ENCODE results near the gene CFAP206.
A peak's percentile ranks its signal among the peaks of the same experiment; 100 is the strongest.
"Not testable (repeated sequence)": the region's sequence is repeated elsewhere in the genome, so short reads cannot be mapped to it uniquely, and the experiment has no call there.

The CFAP206 gene

DNA sequence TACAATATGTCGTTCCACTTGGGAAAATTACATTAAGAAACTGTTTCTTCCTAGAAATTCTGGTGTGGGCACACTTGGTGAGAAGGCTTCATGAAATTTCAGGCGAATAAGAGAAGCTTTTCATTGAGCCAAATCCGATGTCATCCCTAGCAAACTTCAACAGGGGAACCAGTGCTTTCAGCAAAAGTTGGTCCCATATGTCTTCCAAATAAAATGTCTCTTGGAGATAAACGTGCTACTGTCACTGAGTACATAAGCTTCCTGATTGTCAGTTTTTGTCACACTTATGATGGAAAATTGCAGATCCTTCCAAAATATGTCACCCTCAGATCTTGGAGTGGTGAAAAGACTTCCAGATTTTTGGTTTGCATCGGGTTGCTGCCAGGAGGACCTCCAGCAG is 33.9 kb downstream of the CFAP206 start:
- ATAC-seq (replicated peaks) (no peak), DNase-seq (no peak)
- Mint-ChIP-seq H3K4me1 (ENCODE audit: low read depth in 2 of 2) (no peaks in the 10 kb centered on the region), H3K27me3 (peaks cover 37 to 40% of the 10 kb centered on the region in 2 donors), H3K4me3 (no peak overlapping the region), H3K9me3 (no peaks in the 10 kb centered on the region), H3K27ac (no peak overlapping the region), H3K36me3 (ENCODE audit: insufficient read depth) (no peaks in the 10 kb centered on the region)

DNA sequence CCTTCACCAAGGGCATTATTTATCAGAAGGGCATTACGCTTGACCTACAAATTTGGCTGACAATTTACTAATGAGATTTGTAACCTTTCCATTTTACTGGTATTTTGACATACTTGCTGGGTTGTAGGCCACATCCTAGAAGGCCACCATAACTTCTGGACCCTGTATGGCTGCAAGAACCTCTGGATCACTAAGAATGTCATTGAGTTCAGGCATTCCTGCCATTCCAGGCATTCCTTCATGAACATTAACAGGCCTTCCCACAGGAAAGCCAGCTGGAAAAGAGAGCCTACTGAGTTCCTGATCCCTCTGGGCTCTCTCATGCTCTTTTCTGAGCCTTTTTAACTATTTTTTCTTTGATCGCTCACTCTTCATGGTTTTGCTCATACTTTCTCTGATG is 36.6 kb downstream of the CFAP206 start:
- Mint-ChIP-seq H3K4me1 (ENCODE audit: low read depth in 2 of 2) (no peaks in the 10 kb centered on the region), H3K27me3 (peaks cover 60 to 64% of the 10 kb centered on the region in 2 donors), H3K9me3 (no peaks in the 10 kb centered on the region), H3K36me3 (ENCODE audit: insufficient read depth) (no peaks in the 10 kb centered on the region), H3K4me3 (no peak overlapping the region), H3K27ac (no peak overlapping the region)
- no peak for DNase-seq
- ATAC-seq (replicated peaks) = no peak

- Mint-ChIP-seq H3K27me3 (peaks cover 42 to 48% of the 10 kb centered on the region in 2 donors), H3K4me3 (no peak overlapping the region), H3K36me3 (ENCODE audit: insufficient read depth) (no peaks in the 10 kb centered on the region), H3K4me1 (ENCODE audit: low read depth in 2 of 2) (no peaks in the 10 kb centered on the region), H3K27ac (no peak overlapping the region), H3K9me3 (no peaks in the 10 kb centered on the region)
- ATAC-seq (replicated peaks) (no peak), DNase-seq (no peak)
These were observed 57.3 kb downstream of the CFAP206 start for GRCh38 chr6:87465051-87465450.

DNA sequence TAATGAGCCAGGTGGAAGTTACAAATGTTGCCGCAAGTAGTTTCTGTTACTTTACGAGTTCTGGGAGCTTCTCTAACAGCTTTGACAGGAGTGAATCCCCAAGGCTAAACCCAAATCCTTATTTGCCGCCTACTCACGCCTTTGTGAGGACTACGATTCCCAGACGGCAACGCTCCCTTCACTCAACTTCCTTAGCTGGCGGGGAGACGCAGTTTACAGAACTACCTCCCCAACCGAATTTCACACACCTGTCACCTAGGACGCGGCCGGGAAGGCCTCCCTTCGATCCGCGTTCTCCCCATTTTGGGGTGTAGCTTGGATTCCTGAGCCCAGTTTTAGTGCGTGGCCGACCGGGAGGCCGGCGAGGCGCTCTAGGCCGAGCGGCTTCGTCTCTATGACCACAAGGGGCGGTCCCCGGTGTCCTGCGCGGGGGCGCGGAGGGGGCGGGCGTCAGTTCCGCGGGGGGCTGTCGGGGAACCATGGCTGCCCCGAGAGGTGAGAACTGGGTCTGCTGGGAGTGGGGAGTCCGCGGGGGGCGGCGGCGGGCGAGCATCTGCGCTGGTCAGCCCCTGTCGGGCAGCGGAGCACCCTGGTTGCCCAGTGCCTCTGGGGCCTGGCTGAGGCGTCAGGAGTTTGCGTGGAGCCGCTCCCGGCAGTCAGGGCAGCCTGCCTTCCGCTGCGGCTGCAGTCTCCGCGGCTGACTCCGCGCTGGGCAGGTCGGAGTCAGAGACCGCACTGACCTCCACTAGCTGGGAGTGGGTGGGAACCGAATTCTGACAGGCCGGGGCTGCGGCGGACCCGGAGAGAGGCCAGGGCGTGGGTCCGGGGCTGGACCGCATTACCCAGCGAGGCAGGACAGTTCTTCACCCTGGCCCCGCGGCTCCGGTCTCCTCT is 65.0 kb downstream of the CFAP206 start, which contains the start of gene SLC35A1:
Gene SLC35A1 (plus strand): TSS at position 450 of the 894 bp plus-strand sequence. CDS start 30 bp downstream, at position 480.
- Mint-ChIP-seq H3K9me3 (no peaks in the 10 kb centered on the region), H3K4me1 (ENCODE audit: low read depth in 2 of 2) (peaks cover 9 to 11% of the 10 kb centered on the region in 2 donors), H3K36me3 (ENCODE audit: insufficient read depth) (peaks cover 8% of the 10 kb centered on the region), H3K27ac (peak within 1 kb of the TSS; percentile 94 to 98), H3K4me3 (peak within 1 kb of the TSS; percentile 91), H3K27me3 (peaks cover 7 to 9% of the 10 kb centered on the region in 2 donors)
- ATAC-seq (replicated peaks) (peak; percentile 89), DNase-seq (peak; percentile 79 to 86 (median 82))

DNA sequence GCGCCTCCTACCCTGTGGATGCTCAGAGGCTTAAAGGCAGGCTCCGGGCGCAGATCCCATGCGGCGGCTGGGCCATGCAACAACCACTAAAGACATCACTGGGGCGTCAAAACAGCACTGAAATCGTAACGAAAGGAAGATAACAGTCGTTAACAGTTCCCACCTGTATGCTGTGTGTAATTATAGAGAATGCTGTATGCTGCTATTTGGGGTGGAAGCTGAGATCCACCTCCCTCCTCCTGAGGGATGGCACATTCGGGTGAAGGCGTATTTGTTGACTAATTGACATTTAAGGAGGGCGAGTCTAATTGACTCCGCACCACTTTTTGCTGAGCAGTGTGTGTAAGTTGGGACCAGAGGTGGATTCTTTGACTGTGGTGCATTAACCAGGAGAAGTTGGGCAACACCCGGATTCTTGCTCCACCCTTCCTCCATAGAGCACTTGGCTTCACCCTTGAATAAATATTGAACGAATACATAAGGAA is 65.7 kb downstream of the CFAP206 start:
- H3K4me1 Mint-ChIP-seq (ENCODE audit: low read depth in 2 of 2) = peaks cover 13 to 14% of the 10 kb centered on the region in 2 donors
- no peaks in the 10 kb centered on the region for H3K9me3 Mint-ChIP-seq
- DNase-seq = peak in 2 of 3 experiments; percentile 46 to 52
- peak overlapping the region; percentile 94 to 98 for H3K27ac Mint-ChIP-seq
- H3K4me3 Mint-ChIP-seq = peak overlapping the region; percentile 91
- H3K27me3 Mint-ChIP-seq = peaks cover under 1 to 2% of the 10 kb centered on the region in 2 donors
- ATAC-seq (replicated peaks) = peak; percentile 70
- peaks cover 8% of the 10 kb centered on the region for H3K36me3 Mint-ChIP-seq (ENCODE audit: insufficient read depth)

GRCh38 chr6:87481931-87482330 is 74.2 kb downstream of the CFAP206 start:
- ATAC-seq (replicated peaks) = no peak
- no peaks in the 10 kb centered on the region for H3K27me3 Mint-ChIP-seq
- no peaks in the 10 kb centered on the region for H3K9me3 Mint-ChIP-seq
- H3K4me3 Mint-ChIP-seq = no peak overlapping the region
- no peak for DNase-seq
- H3K27ac Mint-ChIP-seq = no peak overlapping the region
- no peaks in the 10 kb centered on the region for H3K36me3 Mint-ChIP-seq (ENCODE audit: insufficient read depth)
- peaks cover 5 to 19% of the 10 kb centered on the region in 2 donors for H3K4me1 Mint-ChIP-seq (ENCODE audit: low read depth in 2 of 2)

DNA sequence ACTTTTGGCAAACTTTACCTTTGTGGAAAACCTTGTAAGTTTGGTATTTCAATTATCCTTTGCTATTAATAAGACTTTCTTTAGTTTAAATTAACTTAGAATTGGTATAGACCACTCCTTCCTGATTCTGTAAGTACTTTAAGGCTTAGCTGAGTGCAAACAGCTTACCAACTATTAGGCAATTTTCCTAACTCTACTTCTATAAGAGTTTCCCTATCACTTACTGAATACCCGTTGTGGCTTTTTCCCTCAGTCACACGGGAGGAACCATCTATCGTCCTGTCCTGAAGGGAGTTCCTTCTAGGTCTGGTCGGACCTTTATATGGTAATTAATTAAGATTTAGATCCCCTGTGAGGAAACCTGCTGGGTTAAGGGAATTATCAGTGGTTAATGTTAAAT is 74.6 kb downstream of the CFAP206 start:
- ATAC-seq (replicated peaks) (no peak), DNase-seq (no peak)
- Mint-ChIP-seq H3K27ac (no peak overlapping the region), H3K4me1 (ENCODE audit: low read depth in 2 of 2) (peaks cover 5 to 19% of the 10 kb centered on the region in 2 donors), H3K36me3 (ENCODE audit: insufficient read depth) (no peaks in the 10 kb centered on the region), H3K4me3 (no peak overlapping the region), H3K9me3 (no peaks in the 10 kb centered on the region), H3K27me3 (no peaks in the 10 kb centered on the region)

GRCh38 chr6:87483929-87484328 is 76.2 kb downstream of the CFAP206 start:
- Mint-ChIP-seq H3K27ac (no peak overlapping the region), H3K4me1 (ENCODE audit: low read depth in 2 of 2) (peaks cover 5 to 19% of the 10 kb centered on the region in 2 donors), H3K4me3 (no peak overlapping the region), H3K36me3 (ENCODE audit: insufficient read depth) (no peaks in the 10 kb centered on the region), H3K9me3 (no peaks in the 10 kb centered on the region), H3K27me3 (no peaks in the 10 kb centered on the region)
- no peak for DNase-seq
- ATAC-seq (replicated peaks) = no peak

- peaks cover 6 to 18% of the 10 kb centered on the region in 2 donors for H3K4me1 Mint-ChIP-seq (ENCODE audit: low read depth in 2 of 2)
- no peaks in the 10 kb centered on the region for H3K9me3 Mint-ChIP-seq
- no peak for DNase-seq
- no peak overlapping the region for H3K27ac Mint-ChIP-seq
- H3K4me3 Mint-ChIP-seq = no peak overlapping the region
- ATAC-seq (replicated peaks) = no peak
- no peaks in the 10 kb centered on the region for H3K27me3 Mint-ChIP-seq
- no peaks in the 10 kb centered on the region for H3K36me3 Mint-ChIP-seq (ENCODE audit: insufficient read depth)
These were observed 76.7 kb downstream of the CFAP206 start for GRCh38 chr6:87484491-87484890.

- no peak overlapping the region for H3K4me3 Mint-ChIP-seq
- no peaks in the 10 kb centered on the region for H3K9me3 Mint-ChIP-seq
- ATAC-seq (replicated peaks) (no peak), DNase-seq (no peak)
- no peaks in the 10 kb centered on the region for H3K27me3 Mint-ChIP-seq
- peak overlapping the region in 1 of 2 donors; percentile 76 for H3K27ac Mint-ChIP-seq
- H3K36me3 Mint-ChIP-seq (ENCODE audit: insufficient read depth) = peaks cover 3% of the 10 kb centered on the region
- peaks cover 6 to 21% of the 10 kb centered on the region in 2 donors for H3K4me1 Mint-ChIP-seq (ENCODE audit: low read depth in 2 of 2)
These were observed 79.8 kb downstream of the CFAP206 start for GRCh38 chr6:87487555-87487954.

DNA sequence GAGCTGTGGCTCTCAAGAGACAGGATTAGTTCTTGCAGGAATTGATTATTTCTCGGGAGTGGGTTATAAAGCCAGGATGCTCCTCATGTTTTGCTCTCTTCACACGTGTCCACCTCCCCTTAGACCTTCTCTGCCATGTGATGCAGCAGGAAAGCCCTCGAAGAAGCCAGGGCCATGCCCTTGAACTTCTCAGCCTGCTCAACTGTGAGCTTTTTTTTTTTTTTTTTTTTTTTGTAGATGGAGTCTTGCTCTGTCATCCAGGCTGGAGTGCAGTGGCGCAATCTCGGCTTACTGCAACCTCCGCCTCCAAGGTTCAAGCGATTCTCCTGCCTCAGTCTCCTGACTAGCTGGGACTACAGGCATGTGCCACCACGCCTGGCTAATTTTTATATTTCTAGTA is 81.6 kb downstream of the CFAP206 start:
- not testable (repeated sequence) for ATAC-seq (replicated peaks); DNase-seq; H3K36me3 Mint-ChIP-seq (ENCODE audit: insufficient read depth); H3K27me3 Mint-ChIP-seq; H3K9me3 Mint-ChIP-seq; H3K27ac Mint-ChIP-seq; H3K4me3 Mint-ChIP-seq
- H3K4me1 Mint-ChIP-seq (ENCODE audit: low read depth in 2 of 2) = peaks cover 5 to 18% of the 10 kb centered on the region in 2 donors

DNA sequence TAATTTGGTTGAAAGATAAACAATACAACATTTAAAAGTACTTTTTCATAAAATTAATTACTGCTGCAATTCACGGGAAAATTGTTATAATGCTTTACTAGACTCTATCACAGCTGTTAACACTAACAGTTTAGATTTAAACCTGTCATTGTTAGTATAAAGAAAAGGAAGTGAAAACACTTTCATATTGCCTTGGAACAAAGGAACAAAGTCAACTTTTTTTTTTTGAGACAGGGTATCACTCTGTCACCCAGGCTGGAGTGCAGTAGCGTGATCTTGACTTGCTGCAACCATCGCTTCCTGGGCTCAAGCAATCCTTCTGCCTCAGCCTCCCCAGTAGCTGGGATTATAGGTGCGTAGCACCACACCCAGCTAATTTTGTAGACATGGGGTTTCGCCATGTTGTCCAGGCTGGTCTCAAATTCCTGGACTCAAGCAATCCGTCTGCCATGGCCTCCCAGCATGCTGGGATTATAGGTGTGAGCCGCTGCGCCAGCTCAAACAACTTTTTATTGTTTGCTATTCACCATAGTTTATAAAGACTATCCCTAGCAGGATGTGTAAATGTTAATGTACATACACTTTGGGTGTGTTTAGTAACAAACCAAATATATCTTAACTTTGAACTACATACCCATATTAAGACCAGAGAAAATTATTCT is 87.1 kb downstream of the CFAP206 start:
- Mint-ChIP-seq H3K27ac (no peak overlapping the region), H3K4me1 (ENCODE audit: low read depth in 2 of 2) (peaks cover 0 to 7% of the 10 kb centered on the region in 2 donors), H3K36me3 (ENCODE audit: insufficient read depth) (peaks cover 13% of the 10 kb centered on the region), H3K9me3 (no peaks in the 10 kb centered on the region), H3K4me3 (no peak overlapping the region), H3K27me3 (no peaks in the 10 kb centered on the region)
- no peak for DNase-seq
- ATAC-seq (replicated peaks) = no peak

DNA sequence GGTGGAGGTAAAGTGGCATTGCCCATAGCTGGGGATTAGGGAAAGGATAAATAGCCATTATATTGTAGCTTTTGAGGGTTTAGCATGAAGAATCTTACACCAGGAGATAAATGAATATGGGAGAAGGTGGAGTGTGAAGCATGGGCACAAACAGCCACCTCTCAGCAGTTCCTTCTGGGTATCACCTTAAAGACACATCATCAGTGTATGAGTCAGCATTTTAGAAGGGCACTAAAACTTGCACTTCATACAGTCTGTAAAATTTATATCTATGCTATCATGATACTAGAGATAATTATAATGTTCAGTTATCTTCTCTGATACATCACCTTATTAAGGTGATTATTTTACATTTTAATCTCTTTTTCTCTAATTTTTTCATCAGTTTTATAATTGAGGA is 90.3 kb downstream of the CFAP206 start:
- H3K9me3 Mint-ChIP-seq = no peaks in the 10 kb centered on the region
- H3K36me3 Mint-ChIP-seq (ENCODE audit: insufficient read depth) = peaks cover 10% of the 10 kb centered on the region
- DNase-seq (no peak), ATAC-seq (replicated peaks) (no peak)
- peaks cover 0 to 1% of the 10 kb centered on the region in 2 donors for H3K4me1 Mint-ChIP-seq (ENCODE audit: low read depth in 2 of 2)
- no peak overlapping the region for H3K4me3 Mint-ChIP-seq
- no peaks in the 10 kb centered on the region for H3K27me3 Mint-ChIP-seq
- H3K27ac Mint-ChIP-seq = no peak overlapping the region
